Hematopoietic multipotent progenitor cell treated with erythropoietin and hydrocortisone succinate and interleukin-3 and kit ligand, for 6 days (in vitro differentiated cells): ENCODE measurements around the gene WNT3A.
"Not testable (repeated sequence)": the region's sequence is repeated elsewhere in the genome, so short reads cannot be mapped to it uniquely, and the experiment has no call there.

ENCODE experiments used
- DNase-seq: peaks from one replicate; pipeline ENCODE4 v3.0.0-alpha.2; 2015

The WNT3A gene, protein sequence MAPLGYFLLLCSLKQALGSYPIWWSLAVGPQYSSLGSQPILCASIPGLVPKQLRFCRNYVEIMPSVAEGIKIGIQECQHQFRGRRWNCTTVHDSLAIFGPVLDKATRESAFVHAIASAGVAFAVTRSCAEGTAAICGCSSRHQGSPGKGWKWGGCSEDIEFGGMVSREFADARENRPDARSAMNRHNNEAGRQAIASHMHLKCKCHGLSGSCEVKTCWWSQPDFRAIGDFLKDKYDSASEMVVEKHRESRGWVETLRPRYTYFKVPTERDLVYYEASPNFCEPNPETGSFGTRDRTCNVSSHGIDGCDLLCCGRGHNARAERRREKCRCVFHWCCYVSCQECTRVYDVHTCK

DNA sequence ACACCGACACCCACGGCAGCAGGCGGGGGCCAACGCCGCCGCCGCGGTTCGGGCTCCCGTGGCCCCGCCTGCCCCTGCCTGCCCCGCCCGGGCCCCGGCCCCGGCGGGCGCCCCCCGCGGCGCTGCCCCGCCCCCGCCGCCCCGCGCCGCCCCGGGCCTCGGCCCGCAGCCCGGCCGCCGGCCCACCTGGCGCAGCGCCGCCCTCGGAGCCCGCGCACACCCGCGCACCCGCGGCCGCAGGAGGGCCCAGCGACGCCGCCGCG is at the start of gene WNT3A:
Gene WNT3A, plus strand, starts transcription at position 213 of the 263 bp plus-strand sequence. CDS start 131 bp downstream, outside the sequence.
- no peak for DNase-seq

DNA sequence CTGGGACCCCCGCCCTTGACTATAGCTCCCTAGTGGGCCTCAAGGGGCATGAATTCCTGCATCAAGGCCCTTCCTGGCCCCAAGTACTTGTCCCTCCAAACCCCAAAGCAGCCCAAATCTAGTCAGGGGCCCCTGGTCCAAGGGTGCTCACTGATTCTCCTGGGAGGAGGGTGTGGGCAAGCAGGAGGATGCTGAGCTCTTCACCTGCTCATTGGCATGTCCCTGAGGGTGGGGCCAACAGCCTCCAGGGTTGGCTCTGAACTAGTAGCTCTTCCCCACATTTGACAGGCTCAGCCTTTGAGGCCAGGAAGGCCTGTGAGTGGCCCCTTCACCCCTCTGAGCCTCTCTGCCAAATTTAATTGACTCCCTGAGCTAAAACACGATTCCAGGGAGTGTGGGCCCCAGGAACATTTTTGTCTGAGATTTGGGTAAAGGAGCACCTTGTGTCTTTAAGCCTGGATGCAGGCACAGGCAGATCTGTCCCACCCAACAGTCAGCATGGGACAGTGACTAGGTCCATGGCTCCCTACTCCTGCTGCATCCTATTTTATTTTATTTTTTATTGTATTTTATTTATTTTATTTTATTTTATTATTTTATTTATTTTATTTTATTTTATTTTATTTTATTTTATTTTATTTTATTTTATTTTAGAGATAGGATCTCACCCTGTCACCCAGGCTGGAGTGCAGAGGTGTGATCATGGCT is 48.0 kb upstream of the WNT3A start:
- no peak for DNase-seq

DNA sequence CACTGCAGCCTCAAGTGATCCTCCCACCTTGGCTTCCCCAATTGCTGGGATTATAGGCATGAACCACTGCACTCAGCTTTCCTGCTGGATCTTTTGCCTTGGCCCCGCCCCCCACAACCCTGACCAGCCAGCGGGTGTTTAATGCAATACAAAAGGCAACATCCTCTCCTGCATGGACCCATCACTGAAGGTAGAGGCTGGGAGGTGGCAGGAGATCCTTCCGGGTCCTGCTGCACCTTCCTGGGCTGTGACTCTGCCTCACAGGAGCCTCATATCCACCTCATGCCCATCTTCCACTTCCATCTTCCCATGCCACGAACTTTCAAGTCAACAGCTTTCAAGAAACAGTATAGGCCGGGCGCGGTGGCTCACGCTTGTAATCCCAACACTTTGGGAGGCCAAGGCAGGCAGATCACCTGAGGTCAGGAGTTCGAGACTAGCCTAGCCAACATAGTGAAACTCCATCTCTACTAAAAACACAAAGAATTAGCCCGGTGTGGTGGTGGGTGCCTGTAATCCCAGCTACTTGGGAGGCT is 47.4 kb upstream of the WNT3A start:
- no peak for DNase-seq

DNA sequence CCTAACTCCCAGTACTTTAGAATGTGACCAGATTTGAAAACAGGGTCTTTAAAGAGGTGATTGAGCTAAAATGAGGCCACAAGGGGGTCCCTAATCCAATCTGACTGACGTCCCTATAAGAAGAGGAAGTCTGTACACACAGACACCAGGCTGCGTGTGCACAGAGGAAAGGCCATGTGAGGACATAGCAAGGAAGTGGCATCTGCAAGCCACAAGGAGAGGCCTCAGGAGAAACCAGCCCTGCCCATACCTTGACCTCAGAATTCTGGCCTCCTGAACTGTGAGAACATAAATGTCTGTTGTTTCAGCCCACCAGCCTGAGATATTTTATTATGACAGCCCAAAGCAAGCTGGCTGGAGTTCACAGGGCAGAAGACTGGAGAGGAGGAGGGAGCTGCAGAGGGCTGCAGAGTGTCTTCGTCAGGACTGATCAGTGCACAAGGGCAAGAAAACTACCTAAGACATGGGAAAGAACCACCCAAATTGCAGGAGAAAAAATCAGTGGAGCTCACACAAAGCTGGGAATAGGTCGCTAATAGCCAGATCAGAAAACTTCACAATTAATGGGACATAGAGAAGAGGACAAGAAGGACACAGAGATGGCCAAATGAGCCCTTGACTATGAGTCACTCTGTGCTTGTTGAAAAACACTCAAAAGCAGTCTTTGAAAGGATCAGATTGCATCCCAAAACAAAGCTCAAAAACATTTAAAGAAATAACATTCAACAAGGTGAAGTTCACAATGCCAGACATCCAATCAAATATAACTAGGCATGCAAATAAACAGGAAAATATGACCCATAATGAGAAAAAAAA is 44.9 kb upstream of the WNT3A start:
- peak; percentile 51 for DNase-seq

DNA sequence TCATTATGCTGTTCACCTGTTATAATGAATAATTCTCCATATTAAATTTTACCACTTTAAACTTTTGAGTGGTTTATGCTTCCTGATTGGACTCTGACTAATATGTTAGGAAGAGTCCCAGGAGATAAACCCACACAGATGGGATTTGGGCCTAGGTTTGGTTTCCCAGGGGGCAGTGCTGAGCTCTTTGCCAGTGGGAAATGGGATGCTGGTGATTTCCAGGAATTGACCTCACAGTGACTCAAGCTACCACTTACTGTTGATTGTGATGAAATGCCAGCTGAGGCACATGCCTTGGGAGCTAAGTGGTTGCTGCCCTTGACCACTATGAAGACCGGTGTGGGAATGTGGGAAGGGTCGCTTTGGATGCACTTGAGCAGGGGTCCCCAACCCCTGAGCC is 40.1 kb upstream of the WNT3A start:
- DNase-seq = not testable (repeated sequence)

DNA sequence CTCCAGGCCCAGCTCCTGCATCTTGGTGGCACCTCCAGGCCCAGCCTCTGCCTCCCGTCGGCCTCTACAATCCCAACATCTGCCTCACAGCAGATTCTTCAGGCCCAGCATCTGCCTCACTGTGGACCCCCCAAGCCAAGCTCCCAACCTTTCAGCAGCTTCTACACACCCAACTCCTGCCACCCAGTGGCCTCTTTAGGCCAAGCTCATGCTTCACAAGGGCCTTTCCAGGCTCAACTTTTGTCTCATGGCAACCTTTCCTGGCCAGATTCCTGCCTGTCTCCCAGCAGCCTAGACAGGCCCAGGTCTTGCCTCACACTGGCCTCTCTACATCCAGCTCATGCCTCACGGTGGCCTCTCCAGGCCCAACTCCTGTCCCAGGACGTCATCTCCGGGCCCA is 39.0 kb upstream of the WNT3A start:
- DNase-seq = not testable (repeated sequence)

DNA sequence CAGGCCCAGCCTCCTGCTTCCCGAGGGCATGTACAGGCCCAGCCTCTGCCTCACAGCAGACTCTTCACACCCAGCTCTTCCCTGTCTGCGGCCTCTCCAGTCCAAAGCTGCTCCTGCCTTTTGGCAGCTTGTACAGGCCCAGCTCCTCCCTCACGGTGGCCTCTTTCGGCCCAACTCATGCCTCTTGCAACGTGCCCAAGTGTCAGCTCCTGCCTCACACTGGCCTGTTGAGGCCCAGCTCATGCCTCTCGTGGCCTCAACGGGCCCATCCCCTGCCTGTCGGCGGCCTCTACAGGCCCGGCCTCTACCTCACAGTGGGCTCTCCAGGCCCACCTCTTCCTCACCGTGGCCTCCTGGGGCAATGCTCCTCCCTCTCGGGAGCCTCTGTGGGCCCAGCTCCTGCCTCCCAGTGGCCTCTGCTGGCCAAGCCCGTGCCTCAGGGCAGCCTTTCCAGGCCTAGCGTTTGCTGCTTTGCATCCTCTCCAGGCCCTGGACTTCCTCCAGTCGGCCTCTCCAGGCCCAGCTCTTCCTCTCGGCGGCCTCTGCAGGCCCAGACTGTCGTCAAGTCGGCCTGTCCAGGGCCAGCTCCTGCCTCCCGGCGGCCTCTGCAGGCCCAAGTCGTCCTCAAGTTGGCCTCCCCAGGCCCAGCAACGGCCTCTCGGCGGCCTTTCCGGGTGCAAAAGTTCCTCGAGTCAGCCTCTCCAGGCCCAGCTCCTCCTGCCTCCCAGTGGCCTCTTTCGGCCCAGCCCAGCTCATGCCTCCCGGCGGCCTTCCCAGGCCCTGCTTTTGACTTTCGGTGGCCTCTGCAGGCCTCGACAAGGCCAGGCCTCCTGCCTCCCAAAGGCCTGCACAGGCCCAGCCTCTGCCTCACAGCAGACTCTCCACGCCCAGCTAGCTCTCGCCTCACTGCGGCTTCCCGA is 36.5 kb upstream of the WNT3A start:
- DNase-seq = not testable (repeated sequence)

DNA sequence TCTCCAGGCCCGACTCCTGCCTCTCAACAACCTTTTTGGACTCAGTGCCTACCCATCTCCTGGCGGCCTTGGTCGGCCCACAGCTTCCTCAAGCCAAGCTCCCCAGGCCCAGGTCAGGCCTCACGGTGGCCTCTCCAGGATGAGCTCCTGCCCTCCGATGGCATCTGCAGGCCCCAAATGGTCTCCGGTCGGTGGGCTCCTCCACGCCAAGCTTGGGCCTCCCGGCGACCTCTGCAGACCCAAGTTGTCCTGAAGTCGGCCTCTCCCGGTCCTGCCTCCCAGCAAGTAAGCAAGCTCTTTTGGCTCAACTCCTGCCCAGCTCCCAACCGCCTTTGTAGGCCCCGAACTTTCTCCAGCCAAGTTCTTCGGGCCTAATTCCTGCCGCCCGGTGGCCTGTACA is 35.6 kb upstream of the WNT3A start:
- not testable (repeated sequence) for DNase-seq

DNA sequence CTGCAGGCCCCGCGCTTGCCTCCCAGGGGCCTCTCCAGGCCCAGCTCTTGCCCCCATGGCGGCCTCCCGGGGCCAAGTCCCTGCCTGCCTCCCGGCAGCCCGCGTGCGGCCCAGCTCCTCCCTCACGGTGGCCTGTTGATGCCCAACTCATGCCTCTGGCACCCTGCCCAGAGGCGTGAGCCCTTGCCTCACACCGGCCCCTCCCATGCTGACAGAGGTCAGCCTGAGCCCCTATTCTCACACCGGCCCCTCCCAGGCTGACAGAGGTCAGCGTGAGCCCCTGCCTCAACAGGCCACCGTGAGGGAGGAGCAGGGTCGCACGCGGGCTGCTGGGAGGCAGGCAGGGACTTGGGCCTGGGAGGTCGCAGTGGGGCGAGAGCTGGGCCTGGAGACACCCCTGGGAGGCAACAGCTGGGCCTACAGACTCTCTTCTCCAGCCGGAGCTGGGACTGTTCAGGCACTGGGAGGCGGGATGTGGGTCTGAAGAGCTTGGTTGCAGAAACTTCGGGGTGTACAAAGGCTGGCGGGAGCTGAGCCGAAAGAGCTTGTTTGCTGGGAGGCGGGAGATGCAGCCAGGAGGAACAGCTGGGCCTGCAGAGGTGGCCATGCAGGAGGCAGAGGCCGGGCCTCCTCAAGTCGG is 35.0 kb upstream of the WNT3A start:
- DNase-seq = not testable (repeated sequence)

DNA sequence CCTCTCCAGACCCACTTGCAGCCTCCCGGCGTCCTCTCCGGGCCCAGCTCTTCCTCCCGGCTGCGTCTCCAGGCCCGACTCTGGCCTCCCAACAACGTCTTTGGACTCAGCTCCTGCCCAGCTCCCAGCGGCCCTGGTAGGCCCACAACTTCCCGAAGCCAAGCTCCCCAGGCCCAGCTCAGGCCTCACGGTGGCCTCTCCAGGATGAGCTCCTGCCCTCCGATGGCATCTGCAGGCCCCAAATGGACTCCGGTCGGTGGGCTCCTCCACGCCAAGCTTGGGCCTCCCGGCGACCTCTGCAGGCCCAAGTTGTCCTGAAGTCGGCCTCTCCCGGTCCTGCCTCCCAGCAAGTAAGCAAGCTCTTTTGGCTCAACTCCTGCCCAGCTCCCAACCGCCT is 34.5 kb upstream of the WNT3A start:
- not testable (repeated sequence) for DNase-seq

DNA sequence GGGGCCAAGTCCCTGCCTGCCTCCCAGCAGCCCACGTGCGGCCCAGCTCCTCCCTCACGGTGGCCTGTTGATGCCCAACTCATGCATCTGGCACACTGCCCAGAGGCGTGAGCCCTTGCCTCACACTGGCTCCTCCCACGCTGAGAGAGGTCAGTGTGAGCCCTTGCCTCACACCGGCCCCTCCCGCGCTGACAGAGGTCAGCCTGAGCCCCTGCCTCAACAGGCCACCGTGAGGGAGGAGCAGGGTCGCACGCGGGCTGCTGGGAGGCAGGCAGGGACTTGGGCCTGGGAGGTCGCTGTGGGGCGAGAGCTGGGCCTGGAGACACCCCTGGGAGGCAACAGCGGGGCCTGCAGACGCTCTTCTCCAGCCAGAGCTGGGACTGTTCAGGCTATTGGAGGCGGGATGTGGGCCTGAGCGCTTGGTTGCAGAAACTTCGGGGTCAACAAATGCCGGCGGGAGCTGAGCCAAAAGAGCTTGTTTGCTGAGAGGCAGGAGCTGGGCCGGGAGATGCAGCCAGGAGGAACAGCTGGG is 33.9 kb upstream of the WNT3A start:
- peak; percentile 26 for DNase-seq

DNA sequence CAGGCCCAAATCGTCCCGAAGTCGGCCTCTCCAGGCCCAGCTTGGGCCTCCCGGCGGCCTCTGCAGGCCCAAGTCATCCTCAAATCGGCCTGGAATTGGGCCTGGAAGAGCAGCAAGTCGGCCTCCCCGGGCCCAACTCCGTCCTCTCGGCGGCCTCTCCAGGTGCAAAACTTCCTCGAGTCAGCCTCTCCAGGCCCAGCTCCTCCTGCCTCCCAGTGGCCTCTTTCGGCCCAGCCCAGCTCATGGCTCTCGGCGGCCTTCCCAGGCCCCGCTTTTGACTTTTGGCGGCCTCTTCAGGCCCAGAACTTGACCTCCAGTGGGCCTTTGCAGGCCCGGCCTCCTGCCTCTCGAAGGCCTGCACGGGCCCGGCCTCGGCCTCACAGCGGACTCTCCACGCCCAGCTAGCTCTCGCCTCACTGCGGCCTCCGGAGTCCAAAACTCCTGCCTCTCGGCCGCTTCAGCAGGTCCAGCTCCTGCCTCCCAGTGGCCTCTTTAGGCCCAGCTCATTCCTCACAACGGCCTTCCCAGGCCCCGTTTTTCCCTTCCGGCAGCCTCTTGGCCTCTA is 33.0 kb upstream of the WNT3A start:
- DNase-seq = not testable (repeated sequence)

DNA sequence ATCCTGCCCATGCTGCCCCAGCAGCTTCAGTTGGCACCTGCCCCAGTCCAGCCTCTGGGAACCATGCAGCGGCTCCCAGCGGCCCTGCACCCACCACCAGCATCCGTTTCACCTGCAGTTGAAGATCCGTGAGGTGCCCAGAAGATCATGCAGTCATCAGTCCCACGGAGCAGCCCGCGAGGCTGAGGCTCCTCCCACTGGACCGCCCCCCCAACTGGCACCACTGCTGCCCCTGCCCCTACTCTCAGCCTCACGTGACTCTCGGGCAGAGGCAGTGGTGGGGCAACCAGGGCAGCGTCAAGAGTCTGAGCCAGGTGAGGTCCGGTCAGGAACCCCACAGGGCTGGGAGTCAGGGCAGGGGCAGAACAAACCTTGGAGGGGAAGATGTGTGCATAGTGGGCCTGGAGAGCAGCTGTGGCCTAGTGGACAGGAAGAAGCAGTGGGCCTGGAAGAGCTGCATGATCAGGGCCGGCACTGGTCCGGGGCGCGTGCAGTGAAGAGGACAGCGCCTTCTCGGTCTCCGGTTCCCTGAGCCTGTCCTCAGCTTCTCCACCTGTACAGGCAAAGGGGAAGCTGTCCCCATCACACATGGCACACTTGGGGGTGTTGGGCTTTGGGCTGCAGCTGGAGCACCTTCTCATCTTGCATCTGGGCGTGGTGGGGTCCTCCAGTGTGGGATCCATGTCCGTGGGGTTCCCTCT is 31.1 kb upstream of the WNT3A start:
- DNase-seq = not testable (repeated sequence)

DNA sequence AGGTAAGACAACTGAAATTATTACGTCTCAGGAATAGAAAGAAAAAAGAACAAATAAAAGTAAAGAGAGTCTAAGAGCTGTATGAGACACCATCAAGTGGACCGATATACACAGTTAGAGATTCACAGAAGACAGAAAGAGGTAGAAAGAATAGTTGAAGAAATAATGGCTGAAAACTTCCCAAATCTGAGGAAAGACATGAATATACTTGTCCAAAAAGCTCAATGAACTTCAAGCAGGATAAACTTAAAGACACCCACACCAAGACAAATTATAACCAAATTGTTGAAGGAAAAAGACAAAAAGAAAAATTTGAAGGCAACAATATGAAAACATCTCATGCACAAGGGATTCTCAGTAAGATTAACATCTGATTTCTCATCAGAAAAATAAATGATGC is 19.6 kb upstream of the WNT3A start:
- DNase-seq = no peak

DNA sequence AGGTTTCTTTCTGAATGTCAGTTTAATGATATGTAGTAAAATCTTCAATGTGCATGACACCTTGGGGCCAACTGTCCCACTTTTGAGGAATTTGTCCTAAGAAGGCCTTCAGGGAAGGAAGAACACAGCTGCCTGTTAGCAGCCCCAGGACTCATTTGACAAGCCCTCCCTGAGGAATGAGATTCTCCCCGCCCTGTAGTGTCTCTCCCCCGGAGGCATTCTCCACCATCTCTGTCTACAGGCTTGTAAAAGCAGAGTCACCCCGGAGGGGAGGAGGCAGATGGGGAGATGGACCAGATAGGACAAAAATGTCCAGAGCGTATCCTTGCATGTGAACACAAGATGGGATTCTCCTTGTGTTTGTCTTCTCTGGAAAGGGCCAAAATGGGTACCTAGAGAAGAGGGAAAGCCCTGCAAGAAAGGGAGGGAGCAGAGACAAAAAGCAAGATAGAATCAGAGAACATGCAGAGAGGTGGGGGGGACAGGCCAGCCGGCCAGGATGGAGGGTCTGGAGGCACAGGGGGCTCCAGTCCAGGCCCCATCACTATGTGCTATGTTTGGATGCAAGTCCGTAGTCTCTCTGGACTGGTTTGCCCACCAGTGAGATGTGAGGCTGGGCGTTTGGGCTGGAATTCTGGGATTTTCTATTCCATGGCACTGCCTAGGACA is 12.0 kb upstream of the WNT3A start:
- DNase-seq = no peak

DNA sequence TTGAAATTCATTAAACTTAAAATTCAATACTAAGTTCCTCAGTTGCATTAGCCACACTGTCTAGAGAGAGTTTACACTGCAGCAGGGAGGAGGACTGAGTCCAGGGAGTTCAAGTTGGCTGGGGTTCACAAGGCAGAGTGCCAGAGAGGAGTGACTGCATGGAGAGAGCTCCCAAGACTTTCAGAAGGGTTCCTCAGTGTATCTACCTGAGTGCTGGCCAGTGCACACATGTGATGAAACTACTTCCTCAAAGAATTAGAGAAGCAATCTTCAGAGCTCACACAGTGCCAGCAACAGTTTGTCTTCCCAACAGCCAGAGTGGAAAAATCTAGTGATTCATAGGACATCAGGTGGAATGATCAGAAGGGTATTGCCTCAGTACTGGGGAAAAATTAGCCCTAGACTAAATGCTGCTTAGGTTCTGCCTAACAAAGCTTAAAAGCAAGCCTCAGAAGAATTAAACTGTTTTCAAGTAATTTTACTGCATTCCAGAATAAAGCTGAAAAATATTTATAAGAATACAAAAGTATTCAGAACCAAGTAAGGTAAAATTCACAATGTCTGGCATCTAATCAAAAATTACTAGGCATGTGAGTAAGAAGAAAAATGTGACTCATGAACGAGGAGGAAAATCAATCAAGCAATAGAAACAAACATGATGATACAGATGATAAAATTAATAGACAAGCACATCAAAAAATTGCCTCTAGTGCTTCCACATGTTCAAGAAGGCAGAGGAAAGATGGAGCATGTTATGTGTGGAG is 10.4 kb upstream of the WNT3A start:
- DNase-seq = no peak

DNA sequence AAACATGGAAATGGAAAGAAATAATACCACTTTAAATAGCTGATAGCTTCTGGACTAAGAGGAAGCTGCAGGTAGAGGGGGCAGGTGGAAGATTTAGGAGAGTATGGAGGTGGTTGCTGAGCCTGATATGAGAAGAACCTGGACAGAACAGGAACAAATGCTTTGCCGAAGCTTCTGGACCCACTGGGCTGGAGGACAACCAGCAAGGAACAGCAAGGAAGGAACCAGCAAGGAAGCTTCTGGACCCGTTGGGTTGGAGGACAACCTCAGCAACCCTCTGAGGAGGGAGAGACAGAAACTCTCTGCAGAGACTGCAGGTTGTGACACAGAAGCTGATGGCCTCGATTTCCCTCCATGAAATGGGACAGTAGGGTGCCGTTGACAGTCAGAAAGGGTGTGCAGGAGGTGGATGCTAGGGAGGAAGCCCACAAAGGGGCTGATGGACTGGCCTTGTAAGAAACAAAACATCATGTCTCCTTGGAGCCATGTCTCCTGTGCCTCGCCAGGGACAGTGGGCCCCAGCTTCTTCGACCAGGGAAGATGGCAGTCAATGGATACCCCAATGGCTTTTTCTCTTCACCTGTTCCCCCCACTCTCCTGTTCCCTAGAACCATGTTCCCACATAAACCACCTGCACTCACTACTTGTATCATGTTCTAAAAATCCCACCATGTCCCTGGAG is 8.3 kb upstream of the WNT3A start:
- DNase-seq = no peak
